ENCODE measurements around the gene IGSF5.

DNA sequence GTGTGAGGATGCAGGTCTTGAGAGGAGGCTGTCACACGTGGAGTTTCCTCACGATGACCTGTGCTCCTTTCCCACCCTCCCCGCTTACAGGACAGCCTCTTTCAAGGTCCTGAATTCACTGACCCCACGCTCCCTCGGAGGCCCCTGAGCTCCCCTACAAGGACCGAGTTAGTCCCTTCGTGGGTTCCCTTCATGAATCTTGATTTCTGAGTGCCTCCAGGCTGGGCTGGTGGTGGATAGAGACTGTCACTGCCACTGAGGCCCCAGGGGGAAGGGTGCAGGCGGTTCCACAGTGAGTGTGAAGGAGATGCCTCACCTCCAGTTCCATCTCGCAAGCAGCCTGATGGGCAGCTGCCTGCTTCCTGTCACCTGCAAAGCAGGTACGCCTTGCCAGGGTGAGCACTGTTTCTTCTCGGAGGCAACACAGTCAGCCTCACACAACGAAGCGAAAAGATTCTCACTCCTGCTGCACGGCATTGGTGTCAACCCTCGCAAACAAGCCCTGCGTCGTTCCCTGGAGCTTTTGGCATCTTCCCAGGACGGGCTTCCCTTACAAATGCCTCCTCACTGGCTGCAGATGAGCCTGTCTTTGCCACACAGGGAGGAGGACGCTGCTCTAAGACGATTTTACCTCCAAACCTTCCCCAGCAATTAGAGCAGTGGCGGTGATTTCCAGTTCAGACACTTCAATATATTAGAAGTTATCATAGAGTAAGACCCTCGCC is 95.6 kb downstream of the IGSF5 start:
- TF ChIP-seq, protein P1, sequence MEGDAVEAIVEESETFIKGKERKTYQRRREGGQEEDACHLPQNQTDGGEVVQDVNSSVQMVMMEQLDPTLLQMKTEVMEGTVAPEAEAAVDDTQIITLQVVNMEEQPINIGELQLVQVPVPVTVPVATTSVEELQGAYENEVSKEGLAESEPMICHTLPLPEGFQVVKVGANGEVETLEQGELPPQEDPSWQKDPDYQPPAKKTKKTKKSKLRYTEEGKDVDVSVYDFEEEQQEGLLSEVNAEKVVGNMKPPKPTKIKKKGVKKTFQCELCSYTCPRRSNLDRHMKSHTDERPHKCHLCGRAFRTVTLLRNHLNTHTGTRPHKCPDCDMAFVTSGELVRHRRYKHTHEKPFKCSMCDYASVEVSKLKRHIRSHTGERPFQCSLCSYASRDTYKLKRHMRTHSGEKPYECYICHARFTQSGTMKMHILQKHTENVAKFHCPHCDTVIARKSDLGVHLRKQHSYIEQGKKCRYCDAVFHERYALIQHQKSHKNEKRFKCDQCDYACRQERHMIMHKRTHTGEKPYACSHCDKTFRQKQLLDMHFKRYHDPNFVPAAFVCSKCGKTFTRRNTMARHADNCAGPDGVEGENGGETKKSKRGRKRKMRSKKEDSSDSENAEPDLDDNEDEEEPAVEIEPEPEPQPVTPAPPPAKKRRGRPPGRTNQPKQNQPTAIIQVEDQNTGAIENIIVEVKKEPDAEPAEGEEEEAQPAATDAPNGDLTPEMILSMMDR (IDR thresholded peaks at IDR 0.05; ENCODE audit: low read depth, low read length) = no peak
- TF ChIP-seq POLR2A (IDR thresholded peaks at IDR 0.05; ENCODE audit: extremely low read depth, insufficient read length) = no peak
- TF ChIP-seq, protein P2, sequence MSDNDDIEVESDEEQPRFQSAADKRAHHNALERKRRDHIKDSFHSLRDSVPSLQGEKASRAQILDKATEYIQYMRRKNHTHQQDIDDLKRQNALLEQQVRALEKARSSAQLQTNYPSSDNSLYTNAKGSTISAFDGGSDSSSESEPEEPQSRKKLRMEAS (IDR thresholded peaks at IDR 0.05; ENCODE audit: low read depth, low read length) = no peak
